Subcutaneous adipose tissue (tissue), 4 donors: ENCODE data around the gene RAB11FIP3. TPM values are rescaled to one million over a fixed set of nuclear protein-coding genes. Genes with fewer than 3 reads are reported as not detected.

ENCODE experiments used
- CTCF ChIP-seq: fragments of 450-650 bp; IDR thresholded peaks from one replicate; pipeline ENCODE4 v1.5.1; 2016; ENCODE audit warnings: low read depth, mild to moderate bottlenecking, control low read depth, antibody characterized with exemption, moderate library complexity
- total RNA-seq, 4 donors: library from RNA; depleted of rRNA; stranded (reverse); fragments of >200 nt; gene quantifications; one replicate each; pipeline ENCODE4 v1.1.0, GENCODE V29; 2016

RAB11FIP3 gene
- total RNA-seq, 4 donors from 2014 or later = 10.9 to 35.0 (median 21.0) TPM

- no peak for TF ChIP-seq CTCF
Observed at GRCh38 chr16:482468-483185, 57.2 kb downstream of the RAB11FIP3 start.

GRCh38 chr16:483341-484075 is 58.1 kb downstream of the RAB11FIP3 start:
- no peak for TF ChIP-seq CTCF

GRCh38 chr16:489606-490005 is 64.2 kb downstream of the RAB11FIP3 start:
- TF ChIP-seq CTCF = no peak

GRCh38 chr16:490768-491167 is 65.3 kb downstream of the RAB11FIP3 start:
- no peak for TF ChIP-seq CTCF

- no peak for TF ChIP-seq CTCF
Observed at GRCh38 chr16:491220-491919, 65.9 kb downstream of the RAB11FIP3 start.

- TF ChIP-seq CTCF = no peak
Observed at GRCh38 chr16:492211-492875, 66.9 kb downstream of the RAB11FIP3 start.
